ENCODE measurements around the gene DDT. TPM values are rescaled to one million over a fixed set of nuclear protein-coding genes. Genes with fewer than 3 reads are reported as not detected.
"Not testable (repeated sequence)": the region's sequence is repeated elsewhere in the genome, so short reads cannot be mapped to it uniquely, and the experiment has no call there.

The DDT gene
- total RNA-seq, 1 donor from 2014 or later, result 139 TPM

DNA sequence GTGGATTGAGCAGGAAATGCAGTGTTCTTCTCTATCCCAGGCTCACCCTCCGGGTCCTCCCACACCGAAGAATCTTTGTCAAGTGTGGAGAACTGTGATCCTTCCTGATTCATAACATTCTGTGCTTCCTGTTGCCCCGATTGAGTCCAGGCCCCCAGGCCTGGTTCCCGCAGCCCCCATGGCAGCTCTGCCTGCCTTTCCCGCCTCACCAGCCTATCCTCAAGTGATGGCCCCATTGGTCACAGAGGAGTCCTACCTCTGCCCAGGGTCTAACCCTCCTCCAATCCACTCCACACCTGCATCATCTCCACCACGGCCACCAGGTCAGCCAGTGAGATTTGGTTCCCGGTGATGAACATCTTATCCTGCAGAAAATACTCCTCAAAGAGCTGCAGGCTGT lies 25.5 kb upstream of the DDT start:
- intact Hi-C loops (cut with DNase I), result loop anchor here (5.0 to 10.0 kb wide), 2 partner anchors 47 to 105 kb away; no protein-coding TSS in a partner anchor
- not testable (repeated sequence) for DNase-seq (ENCODE audit: missing footprints); ATAC-seq

GRCh38 chr22:23997092-23997491 lies 22.9 kb upstream of the DDT start:
- DNase-seq (ENCODE audit: missing footprints), result no peak
- no peak for ATAC-seq
- intact Hi-C loops (cut with DNase I), result no loop called here

DNA sequence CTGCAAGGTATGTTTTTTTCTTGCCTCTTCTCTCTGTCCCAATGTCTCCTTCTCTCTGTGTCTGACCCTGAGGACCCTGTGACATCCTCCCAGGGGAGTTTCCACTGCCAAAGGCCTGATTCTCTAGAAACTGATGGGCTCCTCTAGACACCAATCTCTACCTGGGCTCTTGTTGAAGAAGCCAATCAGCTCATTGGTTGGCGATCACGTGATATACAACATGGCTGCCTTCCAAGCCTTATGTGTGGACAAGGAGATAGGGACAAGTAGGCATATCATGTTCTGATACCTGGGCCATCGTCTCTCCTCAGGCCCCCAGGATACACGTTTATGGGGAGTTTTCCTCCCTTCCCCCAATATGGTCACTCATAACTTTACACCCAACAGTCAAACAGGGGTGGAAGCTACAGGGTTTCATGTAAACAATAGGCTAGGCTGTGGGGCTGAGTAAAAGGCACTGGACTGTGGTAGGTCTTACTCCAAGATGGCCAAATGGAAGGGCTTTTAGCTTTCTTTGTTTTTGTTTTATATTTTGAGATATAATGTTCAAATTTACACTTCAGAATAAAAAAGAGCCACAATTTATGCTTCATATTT lies 19.4 kb upstream of the DDT start:
- intact Hi-C loops (cut with DNase I), result not testable (repeated sequence)

GRCh38 chr22:23993080-23993479 lies 18.8 kb upstream of the DDT start:
- DNase-seq (ENCODE audit: missing footprints); intact Hi-C loops (cut with DNase I); ATAC-seq: not testable (repeated sequence)

More for the DNA sequence above, 19.4 kb upstream of the DDT start:
- DNase-seq (ENCODE audit: missing footprints); ATAC-seq: not testable (repeated sequence)

DNA sequence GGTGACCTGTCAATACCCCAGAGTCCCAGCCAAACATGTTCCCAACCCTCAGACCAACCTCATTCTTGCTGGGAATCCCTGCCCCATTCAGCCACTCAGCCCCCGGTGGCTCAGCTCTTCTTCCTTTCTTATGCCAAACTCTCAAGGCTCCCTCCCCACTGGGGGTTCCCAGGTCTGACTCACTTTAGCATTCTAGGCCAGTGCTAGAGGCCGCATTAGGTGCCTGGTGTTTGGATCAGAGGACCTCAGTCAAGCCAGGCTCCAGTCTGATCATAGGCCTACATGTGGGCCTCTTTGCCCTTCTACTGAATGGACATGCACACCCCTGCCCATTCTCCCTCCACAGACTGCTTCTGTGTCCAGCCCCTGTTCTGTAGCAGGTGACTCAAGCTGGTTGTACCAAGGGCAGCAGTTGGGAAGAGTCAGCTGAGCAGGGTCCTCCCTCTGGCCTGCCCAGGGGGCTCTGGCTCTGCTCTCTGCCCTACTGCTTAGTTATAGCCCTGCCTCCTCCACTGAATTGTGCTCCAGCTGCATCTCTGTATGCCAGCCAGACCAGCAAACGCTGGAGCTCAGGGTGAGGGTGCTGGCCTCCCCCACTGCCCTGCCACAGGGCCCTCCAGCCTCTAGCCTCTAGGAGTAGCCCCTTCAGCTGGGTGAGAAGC lies 15.5 kb upstream of the DDT start:
- DNase-seq (ENCODE audit: missing footprints); ATAC-seq; intact Hi-C loops (cut with DNase I): not testable (repeated sequence)

GRCh38 chr22:23986538-23987178 lies 12.4 kb upstream of the DDT start:
- DNase-seq (ENCODE audit: missing footprints); intact Hi-C loops (cut with DNase I); ATAC-seq: not testable (repeated sequence)

GRCh38 chr22:23986089-23986488 lies 11.8 kb upstream of the DDT start:
- ATAC-seq; intact Hi-C loops (cut with DNase I); DNase-seq (ENCODE audit: missing footprints): not testable (repeated sequence)

GRCh38 chr22:23984430-23984829 lies 10.2 kb upstream of the DDT start:
- no peak for DNase-seq (ENCODE audit: missing footprints)
- ATAC-seq, result no peak
- intact Hi-C loops (cut with DNase I), result no loop called here

GRCh38 chr22:23980567-23980966 lies 6.3 kb upstream of the DDT start:
- ATAC-seq; intact Hi-C loops (cut with DNase I); DNase-seq (ENCODE audit: missing footprints): not testable (repeated sequence)

DNA sequence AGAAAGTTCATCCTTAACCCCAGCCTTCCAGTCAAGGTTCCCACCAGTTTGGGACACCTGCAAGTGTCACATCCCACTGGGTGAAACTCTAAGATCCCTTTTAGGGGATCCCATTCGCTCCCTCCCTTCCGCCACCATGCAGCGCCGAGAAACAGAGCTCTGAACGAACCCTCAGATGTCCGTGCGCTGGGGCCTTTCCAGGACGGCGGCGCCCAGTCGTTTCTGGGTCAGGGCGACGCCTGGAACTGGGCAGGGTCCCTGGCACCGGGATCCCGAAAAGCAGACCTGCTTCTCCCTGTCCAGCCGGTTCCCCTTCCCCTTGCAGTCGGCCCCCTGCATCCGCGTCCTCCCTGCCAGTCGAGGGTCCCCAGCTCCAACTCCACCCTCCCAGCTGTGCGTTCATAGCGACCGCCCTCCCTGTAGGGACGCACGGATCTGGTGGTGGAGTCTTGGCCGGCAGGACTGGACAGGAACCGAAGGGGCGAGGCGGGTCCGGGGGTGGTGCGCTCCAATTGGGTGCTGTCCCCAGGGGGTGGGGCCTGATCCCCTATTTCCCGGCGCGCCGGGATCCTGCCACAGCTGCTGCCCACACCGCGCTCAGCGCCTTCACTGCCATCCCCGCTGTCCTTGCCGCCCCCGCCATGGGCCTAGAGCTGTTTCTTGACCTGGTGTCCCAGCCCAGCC lies 5.5 kb upstream of the DDT start, which contains the start of gene GSTT2:
GSTT2 (plus strand) TSS at position 578 of the 684 bp plus-strand sequence.
- DNase-seq (ENCODE audit: missing footprints); intact Hi-C loops (cut with DNase I): not testable (repeated sequence)
- peak; percentile 90 for ATAC-seq

GRCh38 chr22:23977304-23977703 lies 3.1 kb upstream of the DDT start:
- DNase-seq (ENCODE audit: missing footprints); ATAC-seq; intact Hi-C loops (cut with DNase I): not testable (repeated sequence)

- not testable (repeated sequence) for DNase-seq (ENCODE audit: missing footprints)
- peak; percentile 26 for ATAC-seq
- intact Hi-C loops (cut with DNase I), result loop anchor here (5.0 kb wide), 1 partner anchor 48 kb away; no protein-coding TSS in a partner anchor
These were observed 653 bp upstream of the DDT start for GRCh38 chr22:23974836-23975352.

DNA sequence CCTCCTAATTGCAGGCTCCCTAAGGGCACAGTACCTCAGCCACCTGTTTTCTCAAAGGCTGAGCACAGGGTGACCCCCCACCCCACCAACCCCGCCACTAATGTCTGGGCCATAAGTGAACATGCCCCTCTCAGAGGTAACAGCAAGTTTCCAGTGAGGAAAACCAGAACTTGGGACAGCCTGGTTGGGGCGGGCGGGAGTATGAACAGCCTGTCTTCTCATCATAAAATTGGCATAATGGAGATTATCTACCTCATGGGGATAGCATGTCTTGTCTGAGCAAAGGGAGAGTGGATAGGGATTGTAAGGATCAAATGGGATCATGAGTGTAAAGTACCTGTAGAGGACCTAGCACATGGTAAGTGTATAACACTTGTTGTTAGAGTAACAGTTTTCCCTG lies 2.3 kb downstream of the DDT start:
- not testable (repeated sequence) for ATAC-seq; DNase-seq (ENCODE audit: missing footprints)
- intact Hi-C loops (cut with DNase I), result loop anchor here (5.0 kb wide), 1 partner anchor 45 kb away; no protein-coding TSS in a partner anchor

DNA sequence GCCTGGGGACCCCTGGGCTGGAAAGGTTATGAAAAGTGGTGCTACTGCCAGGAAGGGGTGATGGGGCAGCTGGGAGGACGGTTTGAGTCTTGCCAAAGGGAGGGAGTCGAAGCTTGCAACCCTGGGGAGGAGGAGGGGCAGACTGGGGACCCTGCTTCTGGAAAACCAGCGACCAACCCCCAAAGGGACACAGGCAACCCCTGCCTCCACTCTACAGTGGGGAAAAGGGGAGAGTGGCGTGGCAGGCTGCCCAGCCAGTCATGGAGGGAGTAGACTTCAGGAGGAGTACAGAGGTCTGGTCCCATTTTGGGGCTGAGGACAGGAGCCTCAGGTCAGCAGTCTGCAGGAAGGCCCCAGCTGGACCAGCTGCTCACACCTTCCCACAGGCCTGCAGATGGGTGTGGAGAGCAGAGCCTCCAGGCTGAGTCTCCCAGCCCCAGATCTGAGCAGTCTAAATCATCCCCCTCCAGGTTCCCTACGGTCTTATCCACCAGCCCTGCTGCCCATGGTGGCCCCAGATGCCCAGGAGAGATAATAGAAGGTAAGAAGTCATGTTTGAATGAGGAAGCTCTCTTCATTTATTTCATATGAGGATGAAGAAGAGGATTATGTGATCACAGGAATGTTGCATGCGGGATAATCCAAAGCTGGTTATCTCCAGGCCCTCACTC lies 3.3 kb downstream of the DDT start:
- no peak for ATAC-seq
- intact Hi-C loops (cut with DNase I), result loop anchor here (5.0 kb wide), 1 partner anchor 44 kb away; no protein-coding TSS in a partner anchor
- DNase-seq (ENCODE audit: missing footprints), result no peak

DNA sequence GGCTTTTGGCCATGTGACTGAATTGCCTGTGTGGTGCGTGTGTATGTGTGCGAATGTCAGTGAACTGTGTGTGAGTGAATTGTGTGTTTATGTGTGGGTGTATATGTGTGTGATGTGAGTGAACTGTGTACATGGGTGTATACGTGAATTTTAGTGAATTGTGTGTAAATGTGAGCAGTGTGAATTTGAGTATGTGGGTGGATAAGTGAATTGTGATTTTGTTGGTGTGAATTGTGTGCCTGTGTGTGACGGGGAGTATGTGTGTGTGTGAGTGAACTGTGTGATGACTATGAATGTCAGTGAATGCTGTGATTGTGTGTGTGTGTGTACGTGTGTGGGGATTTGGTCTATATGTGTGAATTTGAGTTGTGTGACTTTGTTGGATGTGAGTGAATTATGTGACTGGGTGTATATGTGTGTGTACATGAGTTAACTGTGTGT lies 4.0 kb downstream of the DDT start:
- intact Hi-C loops (cut with DNase I), result loop anchor here (5.0 kb wide), 1 partner anchor 43 kb away; no protein-coding TSS in a partner anchor
- no peak for ATAC-seq
- no peak for DNase-seq (ENCODE audit: missing footprints)

DNA sequence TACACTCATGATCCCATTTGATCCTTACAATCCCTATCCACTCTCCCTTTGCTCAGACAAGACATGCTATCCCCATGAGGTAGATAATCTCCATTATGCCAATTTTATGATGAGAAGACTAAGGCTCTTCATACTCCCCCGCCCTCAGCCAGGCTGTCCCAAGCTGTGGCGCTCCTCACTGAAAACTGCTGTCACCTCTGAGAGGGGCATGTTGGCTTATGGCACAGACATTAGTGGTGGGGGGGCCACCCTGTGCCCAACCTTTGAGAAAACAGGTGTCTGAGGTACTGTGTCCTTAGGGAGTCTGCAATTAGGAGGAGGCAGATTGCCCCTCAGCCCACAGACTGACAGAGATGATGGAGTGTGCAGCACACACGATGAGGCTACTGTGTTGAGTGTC lies 5.2 kb downstream of the DDT start:
- ATAC-seq (no peak), DNase-seq (ENCODE audit: missing footprints) (peak; percentile 27)
- intact Hi-C loops (cut with DNase I), result no loop called here

- DNase-seq (ENCODE audit: missing footprints); intact Hi-C loops (cut with DNase I): not testable (repeated sequence)
- peak; percentile 97 for ATAC-seq
These were observed 7.7 kb downstream of the DDT start, which contains the start of gene DDTL for GRCh38 chr22:23966568-23966967. Gene DDTL, plus strand, starts transcription at chr22:23966888. Its CDS starts 27 bp downstream, at chr22:23966915.

GRCh38 chr22:23966094-23966493 lies 8.1 kb downstream of the DDT start:
- intact Hi-C loops (cut with DNase I); DNase-seq (ENCODE audit: missing footprints): not testable (repeated sequence)
- peak; percentile 32 for ATAC-seq
